SK-N-SH treated with all-trans-retinoic acid at 6 μM for 48 hours (cell line): ENCODE data around the gene ADPRM.

Experiments used
- ATAC-seq: fragments of 200-7000 bp; cut with Tn5 transposase; 3 replicates; pipeline ENCODE4 v1.9.1; 2020; ENCODE audit warnings: mild to moderate bottlenecking, moderate library complexity
- ARNTL ChIP-seq: fragments of 450-650 bp; formaldehyde crosslinking; IDR thresholded peaks from 2 replicates; pipeline ENCODE4 v1.5.0; 2020; ENCODE audit warnings: low read depth, mild to moderate bottlenecking, moderate library complexity, borderline replicate concordance
- BACH2 ChIP-seq: fragments of 250-450 bp; sonication (Bioruptor Pico); IDR thresholded peaks from 2 replicates; pipeline ENCODE4 v1.9.0; 2021; ENCODE audit warnings: mild to moderate bottlenecking, borderline replicate concordance
- CSDC2 ChIP-seq: fragments of 250-450 bp; sonication (Bioruptor Pico); IDR thresholded peaks from 2 replicates; pipeline ENCODE4 v1.5.0; 2020; ENCODE audit warnings: mild to moderate bottlenecking, moderate library complexity
- CSRNP3 ChIP-seq: fragments of 250-450 bp; sonication (Bioruptor Pico); IDR thresholded peaks from 2 replicates; pipeline ENCODE4 v1.5.1; 2021; ENCODE audit warnings: mild to moderate bottlenecking, moderate library complexity
- ESRRG ChIP-seq: fragments of 250-450 bp; sonication (Bioruptor Pico); IDR thresholded peaks from 2 replicates; pipeline ENCODE4 v1.6.1; 2021; ENCODE audit warnings: mild to moderate bottlenecking
- GLIS3 ChIP-seq: fragments of 250-450 bp; sonication (Bioruptor Pico); IDR thresholded peaks from 2 replicates; pipeline ENCODE4 v1.5.0; 2020; ENCODE audit warnings: mild to moderate bottlenecking, moderate library complexity
- OSR1 ChIP-seq: fragments of 250-450 bp; sonication (Bioruptor Pico); IDR thresholded peaks from 2 replicates; pipeline ENCODE4 v1.8.0; 2022; ENCODE audit warnings: moderate library complexity, mild to moderate bottlenecking, inconsistent platforms
- PATZ1 ChIP-seq: fragments of 250-450 bp; sonication (Bioruptor Pico); IDR thresholded peaks from 2 replicates; pipeline ENCODE4 v1.8.0; 2020; ENCODE audit warnings: mild to moderate bottlenecking, moderate library complexity, borderline replicate concordance
- PPARA ChIP-seq: fragments of 250-450 bp; sonication (Bioruptor Pico); IDR thresholded peaks from 2 replicates; pipeline ENCODE4 v1.5.0; 2020; ENCODE audit warnings: mild to moderate bottlenecking, borderline replicate concordance
- RARB ChIP-seq: fragments of 250-450 bp; sonication (Bioruptor Pico); IDR thresholded peaks from 2 replicates; pipeline ENCODE4 v1.8.0; 2021; ENCODE audit warnings: mild to moderate bottlenecking, moderate library complexity
- SNAI2 ChIP-seq: fragments of 250-450 bp; sonication (Bioruptor Pico); IDR thresholded peaks from 2 replicates; pipeline ENCODE4 v1.5.0; 2020; ENCODE audit warnings: mild to moderate bottlenecking, moderate library complexity
- TOX ChIP-seq: fragments of 250-450 bp; sonication (Bioruptor Pico); IDR thresholded peaks from 2 replicates; pipeline ENCODE4 v1.8.0; 2021; ENCODE audit warnings: mild to moderate bottlenecking, moderate library complexity, borderline replicate concordance
- ZFP3 ChIP-seq: fragments of 250-450 bp; sonication (Bioruptor Pico); IDR thresholded peaks from 2 replicates; pipeline ENCODE4 v1.5.0; 2020; ENCODE audit warnings: mild to moderate bottlenecking, moderate library complexity
- ZNF565 ChIP-seq: fragments of 450-650 bp; formaldehyde crosslinking; conservative IDR thresholded peaks from 2 replicates; pipeline ENCODE4 v1.5.0; 2020; ENCODE audit warnings: low read depth, mild to moderate bottlenecking, moderate library complexity
- ZNF8 ChIP-seq: fragments of 450-650 bp; formaldehyde crosslinking; IDR thresholded peaks from 2 replicates; pipeline ENCODE4 v1.5.0; 2020; ENCODE audit warnings: mild to moderate bottlenecking, moderate library complexity
- TF ChIP-seq, protein P1 (sequence below): fragments of 250-450 bp; sonication (Bioruptor Pico); IDR thresholded peaks from 2 replicates; pipeline ENCODE4 v1.5.1; 2020; ENCODE audit warnings: low read depth, mild to moderate bottlenecking, moderate library complexity
- TF ChIP-seq, protein P2 (sequence below): fragments of 250-450 bp; sonication (Bioruptor Pico); IDR thresholded peaks from 2 replicates; pipeline ENCODE4 v1.5.0; 2020; ENCODE audit warnings: mild to moderate bottlenecking, moderate library complexity

The ADPRM gene

GRCh38 chr17:10702574-10702973 lies 5.2 kb downstream of the ADPRM start:
- ATAC-seq, result no peak
- no peak for TF ChIP-seq TOX (CRISPR knock-in tag)
- no peak for TF ChIP-seq RARB (CRISPR knock-in tag)
- TF ChIP-seq GLIS3 (CRISPR knock-in tag), result no peak
- TF ChIP-seq ZFP3, result no peak
- no peak for TF ChIP-seq BACH2 (CRISPR knock-in tag)
- TF ChIP-seq ESRRG (CRISPR knock-in tag), result no peak
- no peak for TF ChIP-seq ZNF8 (CRISPR knock-in tag)
- TF ChIP-seq OSR1 (CRISPR knock-in tag), result no peak
- TF ChIP-seq, protein P1, sequence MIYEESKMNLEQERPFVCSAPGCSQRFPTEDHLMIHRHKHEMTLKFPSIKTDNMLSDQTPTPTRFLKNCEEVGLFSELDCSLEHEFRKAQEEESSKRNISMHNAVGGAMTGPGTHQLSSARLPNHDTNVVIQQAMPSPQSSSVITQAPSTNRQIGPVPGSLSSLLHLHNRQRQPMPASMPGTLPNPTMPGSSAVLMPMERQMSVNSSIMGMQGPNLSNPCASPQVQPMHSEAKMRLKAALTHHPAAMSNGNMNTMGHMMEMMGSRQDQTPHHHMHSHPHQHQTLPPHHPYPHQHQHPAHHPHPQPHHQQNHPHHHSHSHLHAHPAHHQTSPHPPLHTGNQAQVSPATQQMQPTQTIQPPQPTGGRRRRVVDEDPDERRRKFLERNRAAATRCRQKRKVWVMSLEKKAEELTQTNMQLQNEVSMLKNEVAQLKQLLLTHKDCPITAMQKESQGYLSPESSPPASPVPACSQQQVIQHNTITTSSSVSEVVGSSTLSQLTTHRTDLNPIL, result no peak
- TF ChIP-seq PATZ1, result no peak
- no peak for TF ChIP-seq CSDC2 (CRISPR knock-in tag)

GRCh38 chr17:10705727-10706126 lies 8.3 kb downstream of the ADPRM start:
- TF ChIP-seq, protein P2, sequence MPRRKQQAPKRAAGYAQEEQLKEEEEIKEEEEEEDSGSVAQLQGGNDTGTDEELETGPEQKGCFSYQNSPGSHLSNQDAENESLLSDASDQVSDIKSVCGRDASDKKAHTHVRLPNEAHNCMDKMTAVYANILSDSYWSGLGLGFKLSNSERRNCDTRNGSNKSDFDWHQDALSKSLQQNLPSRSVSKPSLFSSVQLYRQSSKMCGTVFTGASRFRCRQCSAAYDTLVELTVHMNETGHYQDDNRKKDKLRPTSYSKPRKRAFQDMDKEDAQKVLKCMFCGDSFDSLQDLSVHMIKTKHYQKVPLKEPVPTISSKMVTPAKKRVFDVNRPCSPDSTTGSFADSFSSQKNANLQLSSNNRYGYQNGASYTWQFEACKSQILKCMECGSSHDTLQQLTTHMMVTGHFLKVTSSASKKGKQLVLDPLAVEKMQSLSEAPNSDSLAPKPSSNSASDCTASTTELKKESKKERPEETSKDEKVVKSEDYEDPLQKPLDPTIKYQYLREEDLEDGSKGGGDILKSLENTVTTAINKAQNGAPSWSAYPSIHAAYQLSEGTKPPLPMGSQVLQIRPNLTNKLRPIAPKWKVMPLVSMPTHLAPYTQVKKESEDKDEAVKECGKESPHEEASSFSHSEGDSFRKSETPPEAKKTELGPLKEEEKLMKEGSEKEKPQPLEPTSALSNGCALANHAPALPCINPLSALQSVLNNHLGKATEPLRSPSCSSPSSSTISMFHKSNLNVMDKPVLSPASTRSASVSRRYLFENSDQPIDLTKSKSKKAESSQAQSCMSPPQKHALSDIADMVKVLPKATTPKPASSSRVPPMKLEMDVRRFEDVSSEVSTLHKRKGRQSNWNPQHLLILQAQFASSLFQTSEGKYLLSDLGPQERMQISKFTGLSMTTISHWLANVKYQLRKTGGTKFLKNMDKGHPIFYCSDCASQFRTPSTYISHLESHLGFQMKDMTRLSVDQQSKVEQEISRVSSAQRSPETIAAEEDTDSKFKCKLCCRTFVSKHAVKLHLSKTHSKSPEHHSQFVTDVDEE (CRISPR knock-in tag), result no peak
- no peak for ATAC-seq

DNA sequence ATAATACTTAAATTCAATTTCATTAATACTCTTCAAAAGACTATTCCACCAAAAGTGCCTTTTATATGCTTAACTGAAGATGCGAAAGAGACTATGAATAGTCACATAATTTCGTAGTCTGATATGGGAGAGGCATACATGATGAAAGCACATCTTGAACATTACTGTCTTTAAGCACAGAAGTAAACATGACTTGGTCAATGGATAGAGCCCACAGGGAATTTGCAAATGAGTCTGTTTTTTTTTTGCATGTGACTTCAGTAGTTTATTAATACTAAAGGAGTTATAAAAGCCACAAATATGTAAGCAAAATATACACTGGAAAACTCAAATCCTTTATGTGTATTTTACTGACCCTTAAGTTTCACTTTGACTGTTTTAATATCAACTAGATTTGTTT lies 15.9 kb downstream of the ADPRM start:
- TF ChIP-seq PPARA, result no peak
- TF ChIP-seq CSRNP3, result no peak
- no peak for TF ChIP-seq ZNF565 (CRISPR knock-in tag)
- TF ChIP-seq ESRRG (CRISPR knock-in tag), result no peak
- no peak for TF ChIP-seq ARNTL (CRISPR knock-in tag)
- TF ChIP-seq, protein P2 (CRISPR knock-in tag), result no peak
- TF ChIP-seq ZFP3, result no peak
- no peak for TF ChIP-seq OSR1 (CRISPR knock-in tag)
- no peak for TF ChIP-seq SNAI2
- TF ChIP-seq PATZ1, result no peak
- TF ChIP-seq CSDC2 (CRISPR knock-in tag), result no peak
- TF ChIP-seq, all 23 proteins: peak for 0

More for the DNA sequence above, 15.9 kb downstream of the ADPRM start:
- no peak for ATAC-seq
